ENCODE measurements around the gene NHERF1. TPM values are rescaled to one million over a fixed set of nuclear protein-coding genes. Genes with fewer than 3 reads are reported as not detected.

Gene NHERF1
- polyA plus RNA-seq, 3 donors = 18.7 to 45.0 (median 23.6) TPM

GRCh38 chr17:74795327-74796020, 47.0 kb downstream of the NHERF1 start:
- 91 to 95% (median 92%) methylated on average over 16 to 18 of the region's 18 CpGs for WGBS, 3 donors

DNA sequence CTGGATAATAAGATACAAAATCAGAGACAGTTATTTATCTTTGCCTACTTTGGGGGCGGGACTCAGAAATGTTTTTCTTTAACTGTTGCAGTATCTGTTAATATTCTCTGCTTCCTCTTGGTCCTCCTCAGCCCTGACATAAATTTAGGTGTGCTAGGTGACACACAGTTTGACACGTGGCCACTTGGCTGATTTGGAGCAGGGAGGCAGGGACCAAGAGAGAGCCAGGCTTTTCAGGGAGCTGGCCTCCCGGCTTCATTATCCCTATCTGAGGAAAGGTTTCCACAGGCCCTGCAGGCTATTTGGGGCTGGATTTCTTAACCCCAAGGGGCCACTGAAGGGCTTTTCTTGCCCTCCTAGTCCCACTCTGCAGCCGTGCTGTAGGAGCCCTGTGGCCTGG, 47.8 kb downstream of the NHERF1 start:
- H3K27ac ChIP-seq (ENCODE audit: low read depth, low read length) = no peak overlapping the region
- WGBS, 3 donors = 85 to 91% (median 87%) methylated on average over 4 of the region's 4 CpGs

More at GRCh38 chr17:74795327-74796020, 47.0 kb downstream of the NHERF1 start:
- no peak overlapping the region for H3K27ac ChIP-seq (ENCODE audit: low read depth, low read length)

- WGBS, 3 donors = 93 to 94% (median 94%) methylated on average over 6 of the region's 6 CpGs
- H3K27ac ChIP-seq (ENCODE audit: low read depth, low read length) = no peak overlapping the region
Observed at GRCh38 chr17:74796866-74797265, 48.4 kb downstream of the NHERF1 start.

DNA sequence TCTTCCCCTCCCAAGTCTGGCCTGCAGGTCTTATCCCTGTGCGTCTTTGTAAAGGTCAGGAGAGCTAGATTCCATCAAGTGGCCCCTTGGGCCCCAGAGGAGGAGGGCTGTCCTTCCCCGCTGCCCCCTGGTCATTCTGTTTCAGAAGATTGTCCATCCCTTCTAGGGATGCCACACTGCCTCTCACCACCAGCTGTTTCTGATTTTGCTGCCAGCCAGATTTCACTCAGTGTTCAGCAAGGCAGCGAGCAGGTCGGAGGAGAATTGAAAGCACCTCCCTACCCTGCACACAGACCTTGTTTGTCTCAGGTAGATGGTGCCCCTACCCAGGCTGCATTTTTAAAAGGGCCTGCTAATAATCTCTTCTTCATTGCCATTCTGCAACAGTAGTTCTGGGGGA, 49.4 kb downstream of the NHERF1 start:
- 94 to 97% (median 96%) methylated on average over 4 of the region's 4 CpGs for WGBS, 3 donors
- no peak overlapping the region for H3K27ac ChIP-seq (ENCODE audit: low read depth, low read length)

GRCh38 chr17:74798239-74798707, 49.8 kb downstream of the NHERF1 start:
- H3K27ac ChIP-seq (ENCODE audit: low read depth, low read length) = no peak overlapping the region
- WGBS, 3 donors = 80 to 85% (median 80%) methylated on average over 8 of the region's 8 CpGs

- no peak overlapping the region for H3K27ac ChIP-seq (ENCODE audit: low read depth, low read length)
- 92 to 97% (median 94%) methylated on average over 14 of the region's 14 CpGs for WGBS, 3 donors
Observed at GRCh38 chr17:74799097-74799496, 50.7 kb downstream of the NHERF1 start.

GRCh38 chr17:74800531-74800930, 52.1 kb downstream of the NHERF1 start:
- WGBS, 3 donors = 74 to 87% (median 86%) methylated on average over 7 of the region's 7 CpGs
- H3K27ac ChIP-seq (ENCODE audit: low read depth, low read length) = no peak overlapping the region

- H3K27ac ChIP-seq (ENCODE audit: low read depth, low read length) = no peak overlapping the region
- WGBS, 3 donors = 83 to 92% (median 89%) methylated on average over 8 of the region's 8 CpGs
Observed at GRCh38 chr17:74801896-74802295, 53.5 kb downstream of the NHERF1 start.

DNA sequence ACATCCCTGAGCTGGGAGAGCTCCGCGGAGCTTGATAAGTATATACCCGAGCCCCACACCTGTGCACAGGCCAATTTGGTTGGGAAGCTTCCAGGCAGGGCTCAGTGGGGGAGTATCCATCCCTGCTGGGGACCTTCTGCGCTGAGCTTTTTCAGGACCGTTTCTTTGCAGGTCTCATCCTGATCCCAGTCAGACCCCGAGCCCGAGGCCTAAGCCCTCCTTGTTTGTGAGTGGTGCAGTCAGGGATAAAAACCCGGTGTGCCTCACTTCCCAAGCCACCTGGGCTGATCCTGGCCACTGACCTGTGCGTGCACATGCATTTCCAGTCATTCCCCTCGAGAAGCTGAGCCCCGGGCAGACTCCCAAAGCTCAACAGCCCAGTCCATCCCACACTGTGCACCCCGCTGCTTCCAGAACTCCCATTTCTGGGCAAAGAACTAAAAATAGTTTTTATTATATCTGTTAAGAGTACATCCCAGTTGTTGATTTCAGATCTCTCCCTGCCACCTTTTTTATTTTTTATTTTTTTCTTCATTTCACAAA, 55.0 kb downstream of the NHERF1 start:
- H3K27ac ChIP-seq (ENCODE audit: low read depth, low read length) = no peak overlapping the region
- WGBS, 3 donors = 88 to 93% (median 90%) methylated on average over 12 of the region's 12 CpGs

- no peak overlapping the region for H3K27ac ChIP-seq (ENCODE audit: low read depth, low read length)
Observed at GRCh38 chr17:74803971-74804370, 55.5 kb downstream of the NHERF1 start.

DNA sequence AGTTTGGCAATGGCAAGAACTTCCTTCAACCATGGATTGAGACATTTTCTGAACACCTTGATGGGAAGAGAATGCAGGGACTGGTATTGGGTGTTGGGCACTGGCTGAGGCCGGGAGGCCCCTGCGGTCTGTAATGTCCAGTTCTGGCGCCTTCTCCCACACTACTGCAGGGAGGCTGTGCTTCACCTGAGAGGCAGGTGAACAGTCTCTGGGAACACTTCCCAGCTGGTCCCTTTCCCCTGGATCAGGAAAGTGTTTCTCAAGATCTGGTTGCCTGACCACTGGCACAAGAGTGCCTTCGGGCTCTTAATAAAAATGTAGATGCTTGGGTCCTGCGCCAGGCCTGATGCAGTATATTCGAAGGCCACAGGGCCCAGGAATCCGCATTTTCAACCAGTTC, 56.3 kb downstream of the NHERF1 start:
- H3K27ac ChIP-seq (ENCODE audit: low read depth, low read length) = no peak overlapping the region
- WGBS, 3 donors = 94 to 98% (median 97%) methylated on average over 7 of the region's 7 CpGs

More at GRCh38 chr17:74803971-74804370, 55.5 kb downstream of the NHERF1 start:
- 87 to 93% (median 88%) methylated on average over 5 of the region's 5 CpGs for WGBS, 3 donors

- 69 to 87% (median 87%) methylated on average over 15 of the region's 15 CpGs for WGBS, 3 donors
- H3K27ac ChIP-seq (ENCODE audit: low read depth, low read length) = no peak overlapping the region
Observed at GRCh38 chr17:74805591-74805991, 57.2 kb downstream of the NHERF1 start.

DNA sequence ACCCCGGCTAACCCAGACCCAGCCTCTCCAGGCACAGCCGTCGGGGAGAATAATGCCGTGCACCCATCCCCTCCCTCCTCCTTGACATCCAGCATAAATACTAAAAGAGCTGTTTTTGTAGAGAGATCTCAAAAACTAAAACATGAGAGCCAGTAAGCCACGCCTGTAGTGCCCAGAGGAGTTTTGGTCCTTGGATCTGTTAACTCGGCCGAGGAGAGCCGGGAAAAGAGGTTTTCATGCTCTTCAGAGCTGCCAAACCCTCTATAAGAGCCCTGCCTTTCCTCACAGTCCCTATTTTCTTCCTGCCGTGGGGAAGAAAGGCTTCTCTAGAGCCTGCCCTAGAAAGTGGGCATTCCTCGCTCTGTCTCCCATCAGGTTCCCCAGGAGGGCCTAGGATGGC, 57.9 kb downstream of the NHERF1 start:
- H3K27ac ChIP-seq (ENCODE audit: low read depth, low read length) = no peak overlapping the region
- WGBS, 3 donors = 89 to 91% (median 90%) methylated on average over 10 of the region's 10 CpGs

DNA sequence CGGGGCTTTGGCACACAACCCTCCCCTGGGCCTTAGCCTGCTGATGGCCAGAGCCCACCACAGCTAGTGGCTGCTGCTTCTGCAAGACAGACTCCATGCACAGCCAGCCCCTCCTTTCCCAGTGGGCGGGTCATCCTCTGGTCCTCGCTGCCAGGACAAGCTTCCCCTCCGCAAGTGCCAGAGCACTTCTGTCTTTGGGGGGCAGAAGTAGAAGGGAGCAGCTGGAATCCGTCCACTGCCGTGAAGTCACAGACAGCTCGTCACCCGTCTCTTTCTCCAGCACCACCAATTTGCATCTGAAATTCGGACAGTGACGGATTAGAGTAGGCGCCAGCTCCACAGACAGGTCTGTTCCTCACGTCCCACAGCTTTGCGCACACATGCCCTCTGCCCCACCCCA, 59.0 kb downstream of the NHERF1 start:
- 83 to 92% (median 87%) methylated on average over 13 of the region's 13 CpGs for WGBS, 3 donors
- no peak overlapping the region for H3K27ac ChIP-seq (ENCODE audit: low read depth, low read length)

DNA sequence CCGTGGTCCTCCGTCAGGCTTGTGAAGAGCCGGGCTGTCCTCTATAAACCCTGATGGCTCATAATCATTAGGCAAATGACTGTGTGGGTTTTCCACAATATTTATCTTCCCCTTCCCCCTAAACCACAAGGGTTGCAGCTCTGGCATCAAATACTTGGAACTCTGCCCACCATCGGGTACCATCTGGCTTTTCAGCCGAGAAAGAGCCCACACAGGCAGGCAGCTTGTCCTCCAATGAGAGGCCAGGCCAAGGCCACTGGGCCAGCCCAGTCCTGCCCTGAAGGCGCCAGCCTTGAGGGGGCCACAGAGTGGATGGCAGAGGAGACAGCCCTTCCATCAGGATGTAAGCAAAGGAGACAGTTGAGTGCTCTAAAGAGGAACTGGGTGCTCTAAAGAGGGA, 59.5 kb downstream of the NHERF1 start:
- 49 to 74% (median 53%) methylated on average over 6 of the region's 6 CpGs for WGBS, 3 donors
- no peak overlapping the region for H3K27ac ChIP-seq (ENCODE audit: low read depth, low read length)

- no peak overlapping the region for H3K27ac ChIP-seq (ENCODE audit: low read depth, low read length)
- WGBS, 3 donors = 69 to 88% (median 77%) methylated on average over 17 of the region's 17 CpGs
Observed at GRCh38 chr17:74808714-74809430, 60.4 kb downstream of the NHERF1 start.

DNA sequence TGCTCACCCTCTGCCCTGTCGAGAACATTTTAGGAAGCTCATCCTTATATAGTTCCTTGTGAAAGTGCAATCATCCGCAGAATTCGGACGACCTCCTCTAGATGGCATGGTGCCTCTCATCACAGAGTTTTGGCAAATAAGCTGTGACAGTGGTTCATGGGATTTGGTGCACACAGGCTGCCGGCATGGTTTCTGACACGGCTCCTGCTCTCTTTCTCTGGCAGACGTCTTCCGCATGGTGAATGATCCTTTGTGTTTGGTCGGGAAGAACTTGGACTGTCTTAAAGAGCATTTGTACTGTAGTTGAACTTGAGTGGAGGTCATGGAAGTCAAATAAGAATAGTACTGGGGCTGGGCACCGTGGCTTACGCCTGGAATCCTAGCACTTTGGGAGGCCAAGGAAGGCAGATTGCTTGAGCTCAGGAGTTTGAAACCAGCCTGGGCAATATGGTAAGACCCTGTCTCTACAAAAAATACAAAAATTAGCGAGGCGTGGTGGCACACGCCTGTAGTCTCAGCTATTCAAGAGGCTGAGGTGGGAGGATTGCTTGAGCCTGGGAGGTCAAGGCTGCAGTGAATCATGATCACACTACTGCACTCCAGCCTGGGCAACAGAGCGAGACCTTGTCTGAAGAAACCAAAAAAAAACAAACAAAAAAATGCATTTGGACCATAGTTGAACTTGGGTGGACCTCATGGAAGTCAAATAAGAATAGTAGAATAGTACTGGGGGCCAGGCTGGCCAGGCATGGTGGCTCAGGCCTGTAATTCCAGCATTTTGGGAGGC, 62.5 kb downstream of the NHERF1 start:
- 84 to 94% (median 89%) methylated on average over 15 of the region's 15 CpGs for WGBS, 3 donors
- H3K27ac ChIP-seq (ENCODE audit: low read depth, low read length) = no peak overlapping the region

GRCh38 chr17:74812109-74813009, 63.9 kb downstream of the NHERF1 start:
- no peak overlapping the region for H3K27ac ChIP-seq (ENCODE audit: low read depth, low read length)
- 50 to 67% (median 55%) methylated on average over 23 of the region's 23 CpGs for WGBS, 3 donors
